H9 (cell line): ENCODE results near the gene NFKB1. TPM values are rescaled to one million over a fixed set of nuclear protein-coding genes. Genes with fewer than 3 reads are reported as not detected.

ENCODE experiments used
- DNase-seq: peaks from one replicate; pipeline ENCODE4 v3.0.0-alpha.2; 2017
- H2AFZ ChIP-seq: one replicate; pipeline ENCODE4 v1.6.1; 2013; ENCODE audit warnings: mild to moderate bottlenecking, low read length, control low read depth, moderate library complexity
- H2AK5ac ChIP-seq: 2 replicates; pipeline ENCODE4 v1.6.1; 2013; ENCODE audit warnings: low read length, control low read depth, mixed read lengths; ENCODE audit not compliant: insufficient read length
- H2BK120ac ChIP-seq: one replicate; pipeline ENCODE4 v1.6.1; 2013; ENCODE audit warnings: low read depth, mild to moderate bottlenecking, low read length, control low read depth, inconsistent platforms; ENCODE audit not compliant: poor library complexity, severe bottlenecking
- H2BK12ac ChIP-seq: 2 replicates; pipeline ENCODE4 v1.6.1; 2013; ENCODE audit warnings: low read length, control low read depth, mixed read lengths, low read depth; ENCODE audit not compliant: insufficient read length
- H2BK15ac ChIP-seq: 2 replicates; pipeline ENCODE4 v1.6.1; 2013; ENCODE audit warnings: low read depth, low read length, control low read depth
- H2BK20ac ChIP-seq: one replicate; pipeline ENCODE4 v1.6.1; 2013; ENCODE audit warnings: low read depth, mild to moderate bottlenecking, low read length, control low read depth, inconsistent platforms; ENCODE audit not compliant: poor library complexity, severe bottlenecking
- H2BK5ac ChIP-seq: 2 replicates; pipeline ENCODE4 v1.6.1; 2013; ENCODE audit warnings: low read length, control low read depth, mixed read lengths; ENCODE audit not compliant: insufficient read length
- H3K14ac ChIP-seq: 2 replicates; pipeline ENCODE4 v1.6.1; 2013; ENCODE audit warnings: low read length, control low read depth; ENCODE audit not compliant: insufficient read depth
- H3K18ac ChIP-seq: 2 replicates; pipeline ENCODE4 v1.6.1; 2013; ENCODE audit warnings: low read depth, mild to moderate bottlenecking, mixed read lengths, low read length, control low read depth; ENCODE audit not compliant: insufficient read length
- H3K23ac ChIP-seq: 2 replicates; pipeline ENCODE4 v1.6.1; 2013; ENCODE audit warnings: low read length, control low read depth, mixed read lengths, low read depth; ENCODE audit not compliant: insufficient read length
- H3K23me2 ChIP-seq: 2 replicates; pipeline ENCODE4 v1.6.1; 2013; ENCODE audit warnings: low read depth, mild to moderate bottlenecking, mixed read lengths, low read length, control low read depth; ENCODE audit not compliant: insufficient read length, poor library complexity, severe bottlenecking
- H3K27ac ChIP-seq: 2 replicates; pipeline ENCODE4 v1.5.1; 2013; ENCODE audit warnings: low read length, control low read depth, mixed read lengths, low read depth; ENCODE audit not compliant: insufficient read length
- H3K27me3 ChIP-seq: 2 replicates; pipeline ENCODE4 v1.6.1; 2013; ENCODE audit warnings: low read length, control low read depth, inconsistent platforms; ENCODE audit not compliant: insufficient read depth
- H3K4ac ChIP-seq: 2 replicates; pipeline ENCODE4 v1.6.1; 2013; ENCODE audit warnings: low read depth, mild to moderate bottlenecking, control low read depth, inconsistent platforms, low read length, moderate library complexity
- H3K4me1 ChIP-seq: 2 replicates; pipeline ENCODE4 v1.6.1; 2013; ENCODE audit warnings: low read length, control low read depth, inconsistent platforms; ENCODE audit not compliant: insufficient read depth
- H3K4me2 ChIP-seq: 2 replicates; pipeline ENCODE4 v1.6.1; 2013; ENCODE audit warnings: low read length, control low read depth, mixed read lengths; ENCODE audit not compliant: insufficient read length, insufficient read depth
- H3K56ac ChIP-seq: 2 replicates; pipeline ENCODE4 v1.6.1; 2013; ENCODE audit warnings: low read depth, mild to moderate bottlenecking, mixed read lengths, low read length, control low read depth; ENCODE audit not compliant: insufficient read length
- H3K79me1 ChIP-seq: 2 replicates; pipeline ENCODE4 v1.6.1; 2013; ENCODE audit warnings: low read depth, mild to moderate bottlenecking, moderate library complexity, low read length, control low read depth, inconsistent platforms; ENCODE audit not compliant: insufficient read depth, poor library complexity, severe bottlenecking
- H3K79me2 ChIP-seq: 2 replicates; pipeline ENCODE4 v1.6.1; 2013; ENCODE audit warnings: low read length, control low read depth, inconsistent platforms; ENCODE audit not compliant: insufficient read depth
- H3K9ac ChIP-seq: 2 replicates; pipeline ENCODE4 v1.6.1; 2013; ENCODE audit warnings: low read length, control low read depth, mixed read lengths; ENCODE audit not compliant: insufficient read length; ENCODE audit errors: extremely low read depth
- H3K9me3 ChIP-seq: one replicate; pipeline ENCODE4 v1.6.1; 2013; ENCODE audit warnings: low read depth, low read length, inconsistent platforms; ENCODE audit not compliant: control insufficient read depth
- H3T11ph ChIP-seq: one replicate; pipeline ENCODE4 v1.6.1; 2013; ENCODE audit warnings: mild to moderate bottlenecking, low read length, control low read depth, inconsistent platforms
- H4K20me1 ChIP-seq: one replicate; pipeline ENCODE4 v1.6.1; 2013; ENCODE audit not compliant: control insufficient read depth, insufficient read length, insufficient read depth
- H4K5ac ChIP-seq: 2 replicates; pipeline ENCODE4 v1.6.1; 2013; ENCODE audit warnings: low read depth, mild to moderate bottlenecking, mixed read lengths, low read length, control low read depth; ENCODE audit not compliant: insufficient read length
- H4K8ac ChIP-seq: replicated peaks from 2 replicates; pipeline ENCODE4 v1.6.1; 2013; ENCODE audit warnings: low read length, control low read depth, mixed read lengths, low read depth; ENCODE audit not compliant: insufficient read length
- H4K91ac ChIP-seq: 2 replicates; pipeline ENCODE4 v1.6.1; 2013; ENCODE audit warnings: low read depth, mild to moderate bottlenecking, moderate library complexity, mixed read lengths, low read length, control low read depth; ENCODE audit not compliant: insufficient read length
- H3K27ac Mint-ChIP-seq, 3 experiments: 2 replicates in 2 of 3; 3 replicates in 1 of 3; pipeline ENCODE4 v1.8.0; 2020 to 2021; ENCODE audit warnings: mixed read lengths in 3 of 3, mild to moderate bottlenecking in 1 of 3, moderate library complexity in 1 of 3
- H3K27me3 Mint-ChIP-seq: 2 replicates; pipeline ENCODE4 v1.8.0; 2021; ENCODE audit warnings: low read depth, mild to moderate bottlenecking, moderate library complexity, mixed read lengths
- H3K36me3 Mint-ChIP-seq, 3 experiments: 2 replicates in 2 of 3; 3 replicates in 1 of 3; pipeline ENCODE4 v1.8.0; 2020 to 2021; ENCODE audit warnings: low read depth in 3 of 3, mixed read lengths in 3 of 3; ENCODE audit not compliant: insufficient read depth in 1 of 3
- H3K4me1 Mint-ChIP-seq, 2 experiments: 2 replicates each; pipeline ENCODE4 v1.8.0; 2020; ENCODE audit warnings: mixed read lengths in 2 of 2
- H3K4me3 Mint-ChIP-seq, 2 experiments: 2 replicates in 1 of 2; 3 replicates in 1 of 2; pipeline ENCODE4 v1.8.0; 2020 to 2021; ENCODE audit warnings: mild to moderate bottlenecking in 2 of 2, mixed read lengths in 2 of 2, moderate library complexity in 1 of 2
- H3K9me3 Mint-ChIP-seq, 2 experiments: 2 replicates in 1 of 2; 3 replicates in 1 of 2; pipeline ENCODE4 v1.8.0; 2020; ENCODE audit warnings: mild to moderate bottlenecking in 2 of 2, mixed read lengths in 2 of 2, moderate library complexity in 1 of 2
- CTCF ChIP-seq: fragments of 200-600 bp; sonication (generic); conservative IDR thresholded peaks from 3 replicates; pipeline ENCODE4 v1.8.0; 2021; ENCODE audit warnings: antibody characterized with exemption, mild to moderate bottlenecking
- WGBS: extraction: QIAGEN DNeasy Blood & Tissue Kit; methylation state at CpG from one replicate; pipeline ENCODE4 v1.1.7; 2013; ENCODE audit warnings: missing lambda C conversion rate, low lambda C conversion rate, mixed read lengths; ENCODE audit not compliant: insufficient read length; ENCODE audit errors: extremely low coverage; 5-methylcytosine and 5-hydroxymethylcytosine counted together
- total RNA-seq: library from RNA; stranded (reverse); gene quantifications from 2 replicates; pipeline ENCODE4 v1.2.1, GENCODE V29; 2021

NFKB1 gene
- total RNA-seq, 1 experiment from 2014 or later: 5.7 TPM

- H3K9me3 ChIP-seq: no peaks in the 10 kb centered on the region
- no peak overlapping the region for H3K56ac ChIP-seq
- no peak overlapping the region for H3K9ac ChIP-seq
- no peak overlapping the region for H3K14ac ChIP-seq
- no peak overlapping the region for H4K5ac ChIP-seq
- DNase-seq: no peak
- H3K79me1 ChIP-seq: no peaks in the 10 kb centered on the region
- no peaks in the 10 kb centered on the region for H3K27me3 ChIP-seq
- H2BK12ac ChIP-seq: no peak overlapping the region
- H2BK15ac ChIP-seq: no peak overlapping the region
- no peak overlapping the region for H2BK120ac ChIP-seq
- no peak overlapping the region for H3T11ph ChIP-seq
- no peak overlapping the region for H3K23ac ChIP-seq
- no peaks in the 10 kb centered on the region for H3K79me2 ChIP-seq
- no peaks in the 10 kb centered on the region for H3K23me2 ChIP-seq
- no peak overlapping the region for H4K8ac ChIP-seq
- Mint-ChIP-seq H3K4me1 (peaks cover 12 to 24% of the 10 kb centered on the region in 2 experiments), H3K36me3 (no peaks in the 10 kb centered on the region), H3K27me3 (no peaks in the 10 kb centered on the region), H3K27ac (no peak overlapping the region; a peak in 1 of 7 replicates), H3K9me3 (no peaks in the 10 kb centered on the region; a peak in 2 of 5 replicates), H3K4me3 (no peak overlapping the region)
- H2AK5ac ChIP-seq: no peak overlapping the region
- H3K4ac ChIP-seq: no peak overlapping the region
- H3K18ac ChIP-seq: no peak overlapping the region
- no peak overlapping the region for H4K91ac ChIP-seq
- H2BK20ac ChIP-seq: no peak overlapping the region
- no CpG with 5 or more reads among the region's 4 CpGs for WGBS
- no peaks in the 10 kb centered on the region for H3K4me1 ChIP-seq
- no peaks in the 10 kb centered on the region for H4K20me1 ChIP-seq
- no peak overlapping the region for H2BK5ac ChIP-seq
- no peak overlapping the region for H3K4me2 ChIP-seq
- H2AFZ ChIP-seq: no peak overlapping the region
- no peak for TF ChIP-seq CTCF
- no peak overlapping the region for H3K27ac ChIP-seq
These were observed 123.3 kb downstream of the NFKB1 start for GRCh38 chr4:102624505-102624904.
